HFFc6 (cell line): ENCODE data around the gene FGGY. TPM values are rescaled to one million over a fixed set of nuclear protein-coding genes. Genes with fewer than 3 reads are reported as not detected.

ENCODE experiments used
- DNase-seq: peaks from one replicate; pipeline ENCODE4 v3.0.0-alpha.2; 2018
- H3K27ac Mint-ChIP-seq: 2 replicates; pipeline ENCODE4 v1.8.0; 2020; ENCODE audit warnings: mild to moderate bottlenecking, mixed read lengths
- H3K27me3 Mint-ChIP-seq: 2 replicates; pipeline ENCODE4 v1.8.0; 2021; ENCODE audit warnings: mild to moderate bottlenecking, moderate library complexity, mixed read lengths; ENCODE audit not compliant: insufficient read depth
- H3K36me3 Mint-ChIP-seq: 2 replicates; pipeline ENCODE4 v1.8.0; 2021; ENCODE audit warnings: low read depth, mixed read lengths
- H3K4me1 Mint-ChIP-seq: 2 replicates; pipeline ENCODE4 v1.8.0; 2020; ENCODE audit warnings: low read depth, mixed read lengths
- H3K4me3 Mint-ChIP-seq: 2 replicates; pipeline ENCODE4 v1.8.0; 2020; ENCODE audit warnings: mild to moderate bottlenecking, moderate library complexity, mixed read lengths
- H3K9me3 Mint-ChIP-seq: 2 replicates; pipeline ENCODE4 v1.8.0; 2020; ENCODE audit warnings: mild to moderate bottlenecking, mixed read lengths
- total RNA-seq, 6 experiments: library from RNA; stranded (reverse); fragmentation: NEBNext Ultra II Directional; extraction: Animal tissue kit (Norgen Biotek cat#: 25700); gene quantifications; 2 replicates in 1 of 6; 3 replicates in 5 of 6; pipeline ENCODE4 v1.2.3, GENCODE V29; 2021
- TF ChIP-seq, protein P1 (sequence below): fragments of 200-600 bp; sonication (generic); IDR thresholded peaks from 2 replicates; pipeline ENCODE4 v1.5.0; 2021; ENCODE audit warnings: antibody characterized with exemption, mild to moderate bottlenecking

Gene FGGY
- total RNA-seq, 6 experiments from 2014 or later = 16.4 to 20.1 (median 18.7) TPM

DNA sequence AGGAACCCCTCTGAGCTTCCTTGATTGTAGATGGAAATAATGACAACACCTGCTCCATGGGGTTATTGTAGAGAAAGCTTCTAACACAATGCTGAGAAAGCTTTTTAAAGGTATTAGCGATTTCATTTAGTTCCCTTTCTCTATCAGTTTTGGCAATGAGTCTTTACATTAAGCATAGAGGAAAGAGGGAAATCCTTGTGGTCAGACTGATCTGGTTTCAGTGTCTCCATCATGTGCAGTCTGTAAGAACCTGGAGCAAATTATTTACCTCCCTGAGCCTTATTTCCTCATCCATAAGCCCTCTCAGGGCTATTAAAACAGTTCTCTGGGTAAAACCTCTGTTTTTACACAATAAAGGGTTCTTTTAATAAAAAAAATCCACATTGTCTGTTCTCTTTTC is 87.5 kb downstream of the FGGY start:
- Mint-ChIP-seq H3K4me1 (peaks cover 14% of the 10 kb centered on the region), H3K27ac (no peak overlapping the region), H3K27me3 (peaks cover 4% of the 10 kb centered on the region; the same call in 1 of the 2 replicates), H3K9me3 (no peaks in the 10 kb centered on the region), H3K36me3 (peaks cover 25% of the 10 kb centered on the region), H3K4me3 (0 out of 2 replicates have a peak overlapping the region, but pooled peaks have one; percentile 23)
- no peak for DNase-seq
- TF ChIP-seq, protein P1, sequence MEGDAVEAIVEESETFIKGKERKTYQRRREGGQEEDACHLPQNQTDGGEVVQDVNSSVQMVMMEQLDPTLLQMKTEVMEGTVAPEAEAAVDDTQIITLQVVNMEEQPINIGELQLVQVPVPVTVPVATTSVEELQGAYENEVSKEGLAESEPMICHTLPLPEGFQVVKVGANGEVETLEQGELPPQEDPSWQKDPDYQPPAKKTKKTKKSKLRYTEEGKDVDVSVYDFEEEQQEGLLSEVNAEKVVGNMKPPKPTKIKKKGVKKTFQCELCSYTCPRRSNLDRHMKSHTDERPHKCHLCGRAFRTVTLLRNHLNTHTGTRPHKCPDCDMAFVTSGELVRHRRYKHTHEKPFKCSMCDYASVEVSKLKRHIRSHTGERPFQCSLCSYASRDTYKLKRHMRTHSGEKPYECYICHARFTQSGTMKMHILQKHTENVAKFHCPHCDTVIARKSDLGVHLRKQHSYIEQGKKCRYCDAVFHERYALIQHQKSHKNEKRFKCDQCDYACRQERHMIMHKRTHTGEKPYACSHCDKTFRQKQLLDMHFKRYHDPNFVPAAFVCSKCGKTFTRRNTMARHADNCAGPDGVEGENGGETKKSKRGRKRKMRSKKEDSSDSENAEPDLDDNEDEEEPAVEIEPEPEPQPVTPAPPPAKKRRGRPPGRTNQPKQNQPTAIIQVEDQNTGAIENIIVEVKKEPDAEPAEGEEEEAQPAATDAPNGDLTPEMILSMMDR = no peak

DNA sequence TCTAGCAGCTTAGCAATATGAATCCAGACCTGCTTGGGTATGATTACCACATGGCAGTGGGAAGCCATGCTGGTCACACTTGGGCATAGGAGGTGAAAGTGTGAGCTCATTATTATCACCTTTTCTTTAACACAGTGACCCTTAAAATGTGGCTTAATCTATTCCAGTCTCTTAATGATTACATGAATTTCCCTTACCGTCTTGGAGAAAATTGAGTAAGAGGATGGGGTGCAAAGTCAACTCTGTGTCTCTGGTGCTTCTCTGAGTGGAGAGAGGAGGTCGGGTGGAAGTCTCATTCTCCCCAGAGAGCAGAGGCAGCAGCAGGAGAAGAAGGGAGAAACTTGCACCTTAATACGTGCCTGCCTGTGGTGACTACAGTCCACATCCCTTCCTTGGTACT is 91.3 kb downstream of the FGGY start:
- no peak overlapping the region for H3K4me3 Mint-ChIP-seq
- no peak for DNase-seq
- TF ChIP-seq, protein P1 = no peak
- no peak overlapping the region for H3K27ac Mint-ChIP-seq
- peaks cover 43% of the 10 kb centered on the region for H3K4me1 Mint-ChIP-seq
- H3K27me3 Mint-ChIP-seq = peaks cover 4% of the 10 kb centered on the region; the same call in 1 of the 2 replicates
- H3K9me3 Mint-ChIP-seq = no peaks in the 10 kb centered on the region
- H3K36me3 Mint-ChIP-seq = no peaks in the 10 kb centered on the region

DNA sequence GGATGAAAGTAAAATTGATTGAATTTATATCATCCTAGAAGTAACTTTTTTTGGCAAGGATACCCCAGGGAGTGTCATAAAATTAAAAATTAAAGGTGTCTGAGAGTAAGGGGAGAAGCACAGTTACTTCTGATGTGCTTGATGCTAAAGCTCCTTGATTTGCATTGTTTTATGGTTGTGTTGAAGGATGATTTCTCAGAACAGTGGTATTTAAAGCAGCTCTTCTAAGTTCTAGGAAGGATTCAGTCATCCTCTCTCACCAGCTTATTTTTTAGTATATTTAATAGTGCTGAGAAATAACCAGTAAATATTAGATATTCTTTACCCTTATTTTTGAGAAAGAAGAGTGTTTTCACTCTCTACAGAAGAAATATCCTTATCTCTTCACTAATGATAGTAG is 93.0 kb downstream of the FGGY start:
- Mint-ChIP-seq H3K9me3 (no peaks in the 10 kb centered on the region), H3K27ac (no peak overlapping the region), H3K27me3 (peaks cover 2% of the 10 kb centered on the region; the same call in 1 of the 2 replicates), H3K4me3 (no peak overlapping the region), H3K4me1 (peaks cover 40% of the 10 kb centered on the region), H3K36me3 (no peaks in the 10 kb centered on the region)
- TF ChIP-seq, protein P1 = no peak
- DNase-seq = no peak

DNA sequence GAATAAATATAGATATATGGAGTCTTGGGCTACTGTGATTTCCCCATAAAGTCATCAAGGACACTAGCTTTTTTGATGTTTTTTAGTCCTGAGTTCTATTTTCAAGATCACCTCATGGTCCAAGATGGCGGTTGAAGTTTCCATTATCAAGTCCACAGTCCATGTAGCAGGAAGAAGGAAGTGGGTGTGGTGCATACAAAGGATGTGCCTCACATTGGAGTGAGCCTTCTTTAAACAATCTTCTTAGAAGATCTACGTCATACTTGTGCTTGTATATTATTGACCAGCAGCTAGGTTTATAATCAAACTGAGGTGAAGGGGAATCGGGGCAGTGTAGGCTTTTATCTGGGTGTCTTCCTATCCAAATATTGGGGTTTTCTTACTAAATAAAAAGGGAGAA is 93.4 kb downstream of the FGGY start:
- Mint-ChIP-seq H3K36me3 (no peaks in the 10 kb centered on the region), H3K9me3 (no peaks in the 10 kb centered on the region), H3K27ac (no peak overlapping the region)

DNA sequence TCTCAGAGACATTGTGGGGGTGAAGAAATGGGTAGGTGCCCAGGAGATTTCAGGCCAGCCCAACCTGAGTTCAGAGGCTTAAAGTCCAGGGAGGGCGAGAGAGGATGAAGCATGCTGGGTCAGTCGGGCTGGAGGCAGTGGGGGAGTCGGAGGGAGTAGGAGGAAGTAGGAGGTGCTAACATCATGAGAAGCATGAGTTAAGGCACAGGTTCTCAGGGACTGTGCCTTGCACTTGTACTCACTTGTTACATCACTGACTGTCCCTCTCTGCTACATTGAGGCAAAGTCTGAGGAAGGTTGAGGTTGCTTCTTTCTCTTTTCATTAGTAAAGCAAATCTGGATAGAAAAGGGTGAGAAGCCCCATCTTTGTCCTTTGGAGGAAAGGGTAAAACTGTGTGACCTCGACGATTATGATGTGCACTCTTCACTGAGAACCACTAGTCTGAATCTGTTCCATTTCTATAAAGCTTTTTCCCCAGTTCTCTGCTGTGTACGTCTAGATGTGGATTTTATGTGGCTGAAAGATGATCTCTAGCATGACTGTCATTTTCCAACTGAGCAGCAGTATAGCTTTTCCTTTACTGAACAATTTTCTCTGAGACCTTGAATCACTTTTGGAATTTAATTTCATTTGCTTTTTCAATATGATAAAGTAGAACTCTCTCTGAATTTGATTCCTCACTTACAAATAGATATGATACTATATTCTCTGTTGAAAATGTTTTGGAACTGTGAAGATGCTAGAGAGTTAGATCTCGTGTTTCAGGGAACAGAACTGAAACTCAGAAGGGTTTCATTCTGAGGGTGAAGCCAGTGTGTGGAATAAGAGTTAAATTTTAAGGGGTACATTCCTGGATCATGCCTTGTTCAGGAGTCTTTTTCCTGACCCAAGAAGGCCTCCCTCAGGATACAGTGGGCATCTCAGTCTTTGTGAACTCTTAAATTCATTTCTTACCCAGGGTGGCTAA is 94.6 kb downstream of the FGGY start:
- Mint-ChIP-seq H3K27me3 (peaks cover 2% of the 10 kb centered on the region; the same call in 1 of the 2 replicates), H3K36me3 (no peaks in the 10 kb centered on the region), H3K27ac (no peak overlapping the region), H3K4me1 (peaks cover 40% of the 10 kb centered on the region), H3K4me3 (no peak overlapping the region), H3K9me3 (no peaks in the 10 kb centered on the region)
- no peak for DNase-seq
- TF ChIP-seq, protein P1 = no peak

More for the DNA sequence above, 93.4 kb downstream of the FGGY start:
- Mint-ChIP-seq H3K27me3 (peaks cover 2% of the 10 kb centered on the region; the same call in 1 of the 2 replicates), H3K4me1 (peaks cover 40% of the 10 kb centered on the region), H3K4me3 (no peak overlapping the region)
- DNase-seq = no peak
- TF ChIP-seq, protein P1 = no peak
